T-helper 1 cell (primary cell): ENCODE results near the gene SRRM2.
"Not testable (repeated sequence)": the region's sequence is repeated elsewhere in the genome, so short reads cannot be mapped to it uniquely, and the experiment has no call there.

Experiments used
- DNase-seq, 5 donors: peaks; one replicate each; pipeline ENCODE4 v3.0.0-alpha.2; 2012 to 2020

Gene SRRM2

DNA sequence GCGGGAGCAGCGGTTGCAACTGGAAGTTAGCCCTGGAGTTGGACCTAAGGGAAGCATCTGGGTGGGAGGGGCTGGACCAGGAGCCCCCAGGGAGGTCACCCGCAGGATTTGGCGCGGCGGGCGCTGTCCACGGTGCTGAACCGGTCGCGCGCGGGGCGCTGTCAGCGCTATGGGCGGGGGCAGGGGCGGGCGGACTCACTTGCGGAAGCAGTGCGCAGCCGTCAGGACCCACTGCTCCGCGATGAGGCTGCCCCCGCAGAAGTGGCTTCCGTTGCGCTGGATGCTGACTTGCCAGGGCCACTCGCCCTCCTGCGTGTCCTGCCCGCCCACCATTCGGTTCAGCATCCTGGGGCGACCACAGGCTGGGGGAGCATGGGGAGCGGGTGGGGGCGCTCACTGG is 36.9 kb upstream of the SRRM2 start:
- peak; percentile 71 to 81 (median 79) for DNase-seq

DNA sequence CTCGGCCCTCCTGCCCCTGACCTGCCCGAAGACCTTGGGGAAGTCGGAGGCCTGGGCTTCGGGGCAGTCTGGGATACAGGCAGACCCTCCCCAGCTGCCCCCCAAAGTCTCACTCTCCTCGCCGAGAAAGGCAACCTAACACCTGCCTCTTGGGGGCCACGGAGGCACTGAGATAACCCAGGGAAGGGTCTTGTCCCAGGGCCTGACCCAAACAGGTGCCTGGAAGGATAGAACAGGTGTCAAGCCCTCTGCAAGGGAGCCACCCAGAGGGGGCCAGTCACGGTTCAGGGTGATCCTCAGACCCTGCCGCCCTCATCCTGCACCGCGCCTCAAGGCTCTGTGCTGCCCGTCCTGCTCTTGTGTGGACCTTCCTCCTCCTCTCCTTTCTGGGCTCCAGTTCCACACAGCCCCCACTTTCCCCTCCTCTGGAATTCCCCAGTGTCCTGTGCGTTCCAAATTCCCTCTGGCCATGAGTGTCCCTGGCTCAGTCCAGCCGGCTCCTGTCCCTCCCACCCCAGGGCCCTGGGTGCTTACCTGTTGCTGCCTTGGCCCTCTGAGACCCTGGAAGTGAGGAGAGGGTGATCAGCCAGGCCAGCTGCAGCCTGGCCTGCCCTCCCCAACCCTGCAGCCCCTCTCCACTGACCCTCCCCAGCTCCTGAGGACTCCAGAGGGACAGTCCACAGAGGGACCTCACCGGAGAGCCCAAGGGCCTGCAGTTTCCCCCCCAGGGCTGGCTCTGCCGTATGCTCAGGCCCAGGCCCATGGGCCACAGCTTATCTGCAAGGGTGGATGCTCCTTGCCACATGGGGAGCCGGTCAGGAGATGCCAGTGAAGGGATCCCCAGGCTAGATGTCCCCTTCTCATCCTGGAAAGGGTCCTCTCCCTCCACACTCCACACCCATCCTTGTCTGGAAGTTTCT is 36.2 kb upstream of the SRRM2 start:
- DNase-seq = no peak

DNA sequence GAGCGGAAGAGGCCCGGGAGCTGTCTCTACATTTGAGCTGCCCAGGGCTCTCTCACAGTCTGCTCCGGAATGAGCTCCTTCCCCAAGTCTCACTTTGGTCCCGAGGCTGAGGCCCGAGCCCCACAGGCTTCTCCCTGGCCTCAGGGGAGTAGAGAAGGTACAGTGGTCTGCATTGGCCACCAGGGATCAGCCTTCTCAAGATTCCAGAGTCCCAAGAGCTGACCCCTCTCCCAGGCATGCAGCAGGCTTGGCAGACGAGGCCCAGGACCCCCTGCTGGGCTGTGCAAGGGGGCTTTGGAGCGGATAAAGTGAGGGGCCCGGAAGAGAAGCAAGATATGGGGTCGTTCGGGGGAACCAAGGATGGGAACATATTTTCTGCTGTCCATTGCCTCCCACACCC is 35.5 kb upstream of the SRRM2 start:
- no peak for DNase-seq

DNA sequence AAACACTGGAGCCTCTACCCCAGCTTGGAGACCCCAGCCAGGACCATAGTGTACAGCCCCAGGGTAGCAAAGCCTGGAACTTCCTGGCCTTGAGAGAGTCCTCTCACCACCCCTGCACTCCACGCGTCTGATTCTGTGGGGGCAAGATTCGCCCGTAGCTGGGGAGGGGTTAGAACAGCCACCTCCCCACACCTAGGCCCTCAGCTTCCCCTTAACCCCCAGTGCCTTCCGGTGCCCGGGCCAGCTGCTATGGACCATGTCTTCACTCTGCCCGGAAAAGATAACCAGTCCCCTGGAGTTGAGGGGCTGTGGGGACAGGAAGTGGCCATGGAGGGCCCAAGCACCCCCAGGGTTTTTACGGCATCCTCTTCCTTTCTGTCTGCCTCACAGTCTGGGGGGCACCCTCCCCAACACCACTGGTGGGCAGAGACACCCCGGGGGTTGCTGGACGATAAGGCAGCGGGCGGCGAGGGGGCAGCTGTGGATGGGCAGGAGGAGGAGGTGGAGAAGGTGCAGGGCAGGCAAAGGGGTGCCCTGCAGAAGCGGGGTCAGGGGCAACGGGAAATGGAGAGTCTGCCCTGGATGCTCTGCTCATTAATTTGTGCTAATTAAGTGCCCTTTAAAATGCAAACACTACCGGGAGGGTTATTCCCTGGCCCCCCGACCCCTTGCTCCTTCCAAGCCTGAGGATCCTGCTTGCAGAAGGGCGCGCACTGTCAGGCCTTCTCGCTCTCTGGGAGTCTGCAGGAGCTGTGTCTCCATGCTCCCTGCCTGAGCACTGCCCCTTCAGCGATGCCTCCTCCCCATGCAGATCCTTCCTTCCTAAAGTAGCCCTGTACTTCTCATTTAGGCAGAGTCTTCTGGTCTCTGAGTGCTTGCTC is 34.8 kb upstream of the SRRM2 start:
- DNase-seq = no peak

DNA sequence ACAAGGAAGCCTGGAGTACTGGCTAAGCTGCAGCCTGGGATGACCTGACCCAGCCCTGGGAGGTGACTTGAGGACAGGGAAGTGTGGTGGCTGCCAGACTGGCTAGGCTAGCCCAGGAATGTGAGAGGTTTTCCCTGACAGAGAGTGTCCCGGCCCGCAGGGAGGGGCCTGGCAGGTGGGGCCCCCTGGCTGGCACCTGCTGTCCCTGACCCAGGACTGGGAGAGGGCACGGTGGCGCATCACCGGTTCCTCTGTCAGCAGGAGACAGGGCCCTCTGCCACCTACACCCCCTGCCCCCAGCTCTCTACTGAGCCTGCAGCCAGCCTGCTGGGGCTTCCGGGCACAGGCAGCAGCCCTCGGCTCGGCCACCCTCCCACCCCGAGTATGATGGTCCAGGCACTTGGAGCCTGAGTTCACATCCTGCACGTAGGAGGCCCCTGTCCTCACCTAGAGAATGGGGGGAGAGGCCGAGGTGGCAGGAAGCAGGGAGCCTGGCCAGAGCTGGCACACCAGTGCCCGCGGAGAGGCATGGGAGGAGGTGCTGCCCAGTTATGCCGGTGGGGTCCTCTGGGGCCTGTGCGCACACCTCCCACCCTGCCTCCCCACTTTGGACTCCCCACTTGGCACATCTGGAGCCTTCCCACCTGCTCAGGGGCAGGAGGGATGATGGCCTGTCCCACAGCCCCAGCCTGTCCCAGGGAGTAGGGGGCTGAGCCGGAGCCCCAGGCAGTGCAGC is 32.9 kb upstream of the SRRM2 start:
- DNase-seq = no peak

DNA sequence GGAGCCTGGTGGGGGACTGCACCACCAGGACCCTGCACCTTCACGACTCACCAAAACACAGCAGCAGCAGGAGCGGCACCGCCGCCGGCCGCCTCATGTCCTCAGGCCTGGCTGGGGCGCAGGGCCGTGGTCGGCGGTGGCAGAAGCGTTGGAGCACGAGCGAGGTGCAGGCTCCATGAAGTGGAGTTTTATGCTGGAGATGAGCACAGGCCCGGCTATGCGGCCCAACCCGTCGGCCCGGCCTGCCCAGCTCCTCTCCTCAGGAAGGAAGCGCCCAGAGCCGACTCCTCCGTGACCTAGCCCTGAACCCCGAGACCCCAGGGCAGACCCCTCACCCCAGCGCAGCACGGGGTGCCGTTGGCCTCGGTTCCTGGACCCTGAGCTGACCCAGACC is 32.4 kb upstream of the SRRM2 start, which contains the start of gene PRSS27:
TSS of gene PRSS27 (minus strand) at position 161 of the 394 bp plus-strand sequence. CDS start at position 97, 64 bp downstream.
- no peak for DNase-seq

DNA sequence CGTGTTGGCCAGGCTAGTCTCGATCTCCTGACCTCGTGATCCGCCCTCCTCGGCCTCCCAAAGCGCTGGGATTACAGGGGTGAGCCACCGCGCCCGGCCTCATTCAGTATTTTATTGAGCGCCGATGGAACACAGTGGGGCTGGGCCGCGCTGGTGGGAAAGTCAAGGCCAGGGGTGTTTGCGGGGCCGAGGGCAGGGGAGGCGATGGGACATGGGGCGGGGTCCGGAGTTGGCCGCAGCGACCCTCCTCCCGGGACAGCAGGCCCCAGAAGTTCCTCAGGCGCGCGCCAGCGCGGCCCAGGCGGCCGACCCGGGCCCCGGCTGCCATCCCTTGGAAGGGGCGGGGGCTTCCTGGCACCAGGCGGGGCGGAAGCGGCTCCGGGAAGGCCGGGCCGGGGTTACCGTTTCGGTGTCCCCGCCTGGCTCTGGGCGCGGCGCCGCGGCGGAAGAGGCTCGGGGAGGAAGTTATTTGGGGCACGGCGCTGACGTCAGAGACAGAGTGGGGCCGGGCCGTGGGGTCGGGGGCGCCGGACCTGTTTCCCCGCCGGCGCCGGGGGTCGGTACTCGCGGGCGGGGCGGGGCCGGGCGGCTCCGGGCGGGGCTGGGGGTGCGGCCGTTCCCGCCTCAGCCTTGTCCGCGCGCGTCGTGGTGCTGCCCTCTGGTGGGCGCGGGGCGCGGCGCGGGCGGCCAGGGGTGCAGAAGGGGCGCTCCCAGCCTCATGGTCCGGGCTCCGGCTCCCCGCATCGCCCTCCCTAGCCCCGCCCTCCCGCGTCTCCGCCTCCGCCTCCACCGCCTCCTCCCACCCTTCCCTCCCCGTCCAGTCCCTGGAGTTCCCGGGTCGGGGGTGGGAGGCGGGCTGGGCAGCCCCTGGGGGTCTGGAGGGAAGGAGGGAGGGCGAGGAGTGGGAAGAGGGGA is 31.5 kb upstream of the SRRM2 start:
- DNase-seq = peak; percentile 73 to 93 (median 82)

DNA sequence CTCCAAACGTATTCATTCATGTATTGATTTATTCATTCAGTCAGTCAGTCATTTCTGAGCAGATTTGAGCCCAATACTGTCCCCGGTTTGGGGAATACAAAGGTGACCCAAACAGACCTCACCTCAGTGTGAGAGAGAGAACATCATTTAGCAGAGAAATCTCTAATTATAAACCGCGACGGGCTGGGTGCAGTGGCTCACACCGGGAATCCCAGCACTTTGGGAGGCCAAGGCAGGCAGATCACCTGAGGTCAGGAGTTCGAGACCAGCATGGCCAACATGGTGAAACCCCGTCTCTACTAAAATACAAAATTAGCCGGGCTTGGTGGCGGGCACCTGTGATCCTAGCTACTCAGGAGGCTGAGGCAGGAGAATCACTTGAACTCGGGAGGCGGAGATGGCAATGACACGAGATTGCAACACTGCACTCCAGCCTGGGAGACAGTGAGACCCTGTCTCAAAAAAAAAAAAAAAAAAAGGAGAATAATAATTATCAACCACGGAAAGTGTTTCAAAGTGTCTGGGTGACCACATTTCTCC is 30.7 kb upstream of the SRRM2 start:
- not testable (repeated sequence) for DNase-seq

DNA sequence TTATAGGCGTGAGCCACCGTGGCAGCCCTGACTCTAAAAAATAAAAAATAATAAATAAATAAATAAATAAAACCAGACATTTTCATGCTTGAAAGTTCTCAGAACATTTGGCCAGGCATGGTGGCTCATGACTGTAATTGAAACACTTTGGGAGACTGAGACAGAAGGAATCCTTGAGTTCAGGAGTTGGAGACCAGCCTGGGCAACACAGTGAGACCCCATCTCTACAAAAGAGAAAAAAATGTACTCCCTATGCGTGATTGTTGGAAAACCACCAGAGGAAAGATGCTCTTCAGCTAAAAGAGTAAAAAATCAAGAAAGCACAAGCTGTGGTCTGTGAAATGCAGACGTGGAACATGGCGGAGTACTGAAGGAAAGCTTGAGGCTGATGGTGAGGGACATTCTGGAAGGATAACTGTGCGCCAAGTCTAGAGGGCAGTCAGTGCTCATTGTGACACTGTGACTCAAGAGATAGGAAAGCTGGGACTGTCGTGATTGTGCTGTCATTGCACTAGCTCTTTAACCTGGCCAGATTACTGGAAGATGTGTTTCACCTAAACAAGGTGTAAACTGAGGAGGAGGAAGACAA is 28.3 kb upstream of the SRRM2 start:
- DNase-seq = no peak

DNA sequence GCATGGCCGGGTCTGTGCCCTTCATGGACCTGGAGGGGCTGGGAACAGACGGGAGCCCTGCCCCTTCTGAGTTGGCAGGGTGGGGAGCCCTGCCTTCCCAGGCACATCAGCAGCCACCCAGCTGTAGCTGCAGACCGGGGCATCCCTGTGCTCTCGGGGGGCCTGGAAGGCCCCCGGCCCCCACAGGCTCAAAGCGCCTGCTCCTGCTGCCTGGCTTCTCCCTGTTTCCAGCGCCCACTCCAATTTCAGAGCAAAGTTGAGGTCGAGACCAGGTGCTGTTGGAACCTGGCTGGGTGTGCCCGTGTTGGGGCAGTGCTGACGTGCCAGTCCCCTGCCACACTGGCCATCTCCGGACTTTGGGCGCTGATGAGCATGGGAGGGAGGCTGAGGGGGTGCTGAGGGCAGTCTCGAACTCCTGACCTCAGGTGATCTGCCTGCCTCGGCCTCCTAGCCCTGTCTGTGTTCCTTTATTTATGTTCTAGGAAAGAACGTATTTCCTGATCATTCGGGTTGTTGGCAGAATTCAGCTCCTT is 27.6 kb upstream of the SRRM2 start:
- no peak for DNase-seq

DNA sequence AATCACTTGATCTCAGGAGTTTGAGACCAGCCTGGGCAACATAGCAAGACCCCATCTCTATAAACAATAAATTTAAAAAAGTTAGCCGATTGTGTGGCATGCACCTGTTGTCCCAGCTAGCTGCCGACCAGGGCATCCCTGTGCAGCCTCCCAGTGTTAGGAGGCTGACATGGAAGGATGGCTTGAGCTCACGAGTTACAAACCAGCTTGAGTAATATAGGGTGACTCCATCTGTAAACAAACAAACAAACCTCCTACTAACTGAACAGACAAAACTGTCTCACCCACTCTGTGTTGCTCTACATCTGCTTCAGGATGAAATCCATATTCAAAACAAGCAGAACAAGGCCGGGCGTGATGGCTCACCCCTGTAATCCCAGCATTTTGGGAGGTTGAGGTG is 25.5 kb upstream of the SRRM2 start:
- no peak for DNase-seq

DNA sequence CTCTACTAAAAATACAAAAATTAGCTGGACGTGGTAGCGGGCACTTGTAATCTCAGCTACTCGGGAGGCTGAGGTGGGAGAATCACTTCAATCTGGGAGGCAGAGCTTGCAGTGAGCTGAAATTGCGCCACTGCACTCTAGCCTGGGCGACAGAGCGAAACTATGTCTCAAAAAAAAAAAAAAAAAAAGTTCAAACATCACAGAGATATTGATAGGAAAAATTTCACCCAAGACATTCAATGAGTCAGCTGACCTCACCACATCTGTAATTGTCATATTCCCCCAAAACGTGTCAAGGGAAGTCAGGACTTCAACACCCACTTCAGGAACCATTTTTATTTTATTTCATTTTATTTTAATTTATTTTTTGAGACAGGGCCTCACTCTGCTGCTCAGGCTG is 24.4 kb upstream of the SRRM2 start:
- no peak for DNase-seq

DNA sequence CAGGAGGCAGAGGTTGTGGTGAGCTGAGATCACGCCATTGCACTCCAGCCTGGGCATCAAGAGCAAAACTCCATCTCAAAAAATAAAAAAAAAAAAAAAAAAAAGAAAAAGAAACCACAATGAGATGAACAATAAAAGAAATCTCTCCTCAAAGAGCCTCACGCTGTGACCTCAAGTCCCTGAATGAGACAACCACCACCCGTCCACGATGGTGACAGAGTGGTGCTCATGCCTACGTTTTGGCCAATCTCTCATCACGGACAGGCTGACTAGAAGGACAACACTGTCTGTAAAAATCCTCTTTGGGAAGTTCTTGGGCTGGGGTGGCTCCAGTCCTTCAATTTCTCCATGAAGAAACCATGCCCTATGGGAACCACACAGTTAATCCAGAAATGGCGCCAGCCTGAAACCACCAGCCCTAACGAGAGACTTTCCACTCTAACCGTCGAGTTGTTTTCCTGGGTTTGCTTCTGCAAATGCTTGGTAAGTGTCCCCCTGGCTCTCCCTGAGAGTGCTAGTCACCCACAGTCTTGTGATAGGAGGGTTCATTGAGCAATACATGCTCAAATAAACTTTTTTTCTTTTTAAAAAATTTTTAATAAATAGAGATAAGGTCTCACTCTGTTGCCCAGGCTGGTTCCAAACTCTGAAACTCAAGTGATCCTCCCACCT is 17.5 kb upstream of the SRRM2 start:
- DNase-seq = no peak

DNA sequence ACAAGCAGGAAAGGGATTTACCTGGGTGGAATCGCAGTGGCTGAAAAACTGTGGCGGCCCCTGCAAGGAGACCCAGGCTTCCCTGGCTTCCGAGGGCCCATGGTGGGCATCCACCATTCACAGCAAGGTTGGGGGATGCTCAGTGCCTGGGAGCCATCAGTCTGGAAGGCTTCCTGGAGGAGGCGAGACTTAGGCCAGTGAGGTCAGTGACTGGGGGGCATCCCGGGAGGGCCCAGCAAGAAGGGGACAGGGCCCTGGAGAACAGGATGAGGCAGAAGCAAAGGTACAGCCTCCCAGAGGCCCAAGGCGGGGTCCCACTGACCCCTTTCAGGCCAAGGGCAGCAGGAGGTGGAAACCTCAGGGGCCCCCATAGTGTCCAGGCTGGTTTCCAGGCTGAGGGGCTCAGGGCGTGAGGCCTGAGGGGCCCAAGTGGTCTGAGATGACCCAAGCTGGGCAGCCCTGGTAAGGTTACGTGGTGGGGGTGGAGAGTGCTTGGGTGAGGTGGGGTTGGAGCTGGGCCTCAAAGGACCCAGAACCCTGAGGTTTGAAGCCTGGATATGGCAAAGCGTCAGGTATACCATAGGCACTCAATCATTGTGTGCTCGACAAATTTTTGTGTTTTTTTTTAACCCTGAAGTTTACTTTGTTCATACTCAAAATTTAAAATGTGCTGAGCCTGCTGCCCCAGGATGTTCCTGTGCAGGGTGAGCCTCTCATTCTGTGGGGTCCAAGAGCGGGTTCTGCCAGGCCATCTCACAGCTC is 15.8 kb upstream of the SRRM2 start:
- DNase-seq = no peak

DNA sequence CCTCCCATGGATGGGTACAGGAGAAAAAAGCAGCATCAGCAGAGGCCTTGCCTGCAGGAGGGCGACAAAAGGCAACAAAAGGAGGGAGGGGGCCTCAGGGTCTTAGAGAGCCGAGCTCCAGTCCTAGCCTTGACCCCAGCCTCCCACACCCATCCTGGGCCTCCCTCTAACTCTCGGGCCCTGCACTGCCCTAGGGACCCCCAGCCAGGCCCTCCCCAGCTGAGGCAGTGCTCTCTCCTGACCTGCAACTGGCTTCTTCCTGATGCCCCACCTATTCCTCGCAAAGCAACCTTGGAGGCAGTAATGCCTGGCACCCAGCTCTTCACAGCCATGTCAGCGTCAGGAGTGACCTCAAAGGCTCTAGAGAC is 15.2 kb upstream of the SRRM2 start:
- no peak for DNase-seq

DNA sequence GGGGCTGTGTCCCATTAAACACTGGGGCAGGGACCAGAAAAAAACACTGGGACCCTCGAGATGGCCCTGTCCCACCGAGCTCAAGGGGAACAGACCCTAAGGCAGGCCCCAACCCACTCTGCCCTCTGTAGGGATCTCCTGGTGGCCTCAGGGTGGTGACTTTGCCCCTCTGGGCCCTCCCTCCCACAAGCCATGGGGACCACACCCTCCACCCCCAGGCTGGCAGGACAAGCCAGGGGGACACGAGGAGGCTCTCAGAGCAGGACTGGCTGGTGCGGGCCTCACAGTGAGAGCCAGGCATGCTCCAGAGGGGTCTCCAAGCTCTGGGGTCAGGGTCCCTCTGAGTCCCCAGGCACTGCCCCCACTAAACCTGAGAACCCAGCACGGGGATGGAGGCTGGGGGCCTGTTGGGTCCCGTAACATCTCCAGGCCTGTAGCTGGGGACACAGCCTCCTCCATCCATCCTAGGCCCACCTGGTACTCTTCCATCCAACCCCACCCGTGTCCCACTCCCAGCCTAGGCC is 14.5 kb upstream of the SRRM2 start:
- DNase-seq = no peak

DNA sequence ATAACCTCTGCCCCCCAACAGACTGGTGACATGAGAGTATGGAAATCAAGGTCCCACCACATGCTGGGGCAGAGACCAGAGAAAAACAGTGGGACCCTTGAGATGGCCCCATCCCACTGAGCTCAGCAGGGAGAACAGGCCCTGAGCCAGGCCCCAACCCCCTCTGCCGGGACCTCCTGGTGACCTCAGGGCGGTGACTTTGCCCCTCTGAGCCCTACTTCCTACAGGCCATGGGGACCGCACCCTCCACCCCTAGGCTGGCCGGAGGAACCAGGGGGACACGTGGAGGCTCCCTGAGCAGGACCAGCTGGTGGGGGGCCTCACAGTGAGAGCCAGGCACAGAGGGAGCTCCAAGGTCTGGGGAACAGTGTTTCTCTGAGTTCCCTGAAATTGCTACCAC is 13.8 kb upstream of the SRRM2 start:
- DNase-seq = no peak

DNA sequence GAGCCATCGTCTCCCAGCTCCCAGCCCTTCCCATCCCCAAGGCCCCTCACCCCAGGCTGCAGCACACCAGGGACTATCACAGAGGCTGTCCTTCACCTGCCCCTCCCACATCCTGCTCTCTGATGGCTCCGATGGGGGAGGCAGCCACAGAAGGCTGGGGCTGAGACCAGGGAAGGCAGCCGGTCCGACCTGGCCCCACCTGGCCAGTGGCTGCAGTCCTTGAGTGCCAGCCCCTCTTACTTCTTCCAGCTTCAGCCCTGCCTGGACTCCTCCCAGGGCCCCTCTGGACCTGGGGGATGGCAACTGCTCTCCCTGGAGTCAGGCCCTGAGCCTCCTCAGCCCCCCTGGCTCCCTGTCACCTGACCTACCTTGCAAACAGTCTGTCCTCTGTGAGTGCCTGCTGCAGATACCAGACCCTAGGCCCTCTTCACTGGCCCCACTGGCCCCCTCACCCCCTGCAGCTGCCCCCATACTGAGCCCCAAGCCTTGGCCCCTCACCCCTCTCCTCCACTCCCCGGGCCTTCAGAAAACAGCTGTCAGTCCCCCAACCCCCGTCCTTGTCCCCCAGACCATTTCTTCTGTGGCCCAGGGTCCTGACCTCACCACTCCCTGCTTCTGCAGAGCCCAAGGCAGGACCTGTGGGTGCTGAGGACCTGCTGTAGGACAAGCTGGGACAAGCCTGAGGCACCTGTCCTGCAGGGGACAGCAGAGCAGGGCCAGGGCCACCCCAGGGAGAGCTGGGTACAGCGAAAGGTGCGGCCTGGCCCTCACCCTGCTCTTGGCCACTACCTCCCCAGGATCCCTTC is 12.6 kb upstream of the SRRM2 start:
- DNase-seq = no peak
